NB4 (cell line): ENCODE results near the gene KIF6.

Experiments
- DNase-seq: peaks from one replicate; pipeline ENCODE4 v3.0.0; 2010; ENCODE audit warnings: low read depth
- H3K4me3 ChIP-seq: one replicate; pipeline ENCODE4 v1.5.1; 2011; ENCODE audit warnings: mild to moderate bottlenecking, low read depth, low read length, moderate library complexity
- MYC ChIP-seq: IDR thresholded peaks from 2 replicates; pipeline ENCODE4 v1.6.1; 2011; ENCODE audit warnings: low read depth, low read length
- POLR2A ChIP-seq: IDR thresholded peaks from 2 replicates; pipeline ENCODE4 v1.6.1; 2011; ENCODE audit warnings: mild to moderate bottlenecking; ENCODE audit not compliant: insufficient read length; ENCODE audit errors: extremely low read depth
- TF ChIP-seq, protein P1 (sequence below): IDR thresholded peaks from 2 replicates; pipeline ENCODE4 v1.6.1; 2011; ENCODE audit warnings: low read depth, low read length
- TF ChIP-seq, protein P2 (sequence below): IDR thresholded peaks from one replicate; pipeline ENCODE4 v1.5.1; 2012; ENCODE audit warnings: low read depth, low read length

Gene KIF6

DNA sequence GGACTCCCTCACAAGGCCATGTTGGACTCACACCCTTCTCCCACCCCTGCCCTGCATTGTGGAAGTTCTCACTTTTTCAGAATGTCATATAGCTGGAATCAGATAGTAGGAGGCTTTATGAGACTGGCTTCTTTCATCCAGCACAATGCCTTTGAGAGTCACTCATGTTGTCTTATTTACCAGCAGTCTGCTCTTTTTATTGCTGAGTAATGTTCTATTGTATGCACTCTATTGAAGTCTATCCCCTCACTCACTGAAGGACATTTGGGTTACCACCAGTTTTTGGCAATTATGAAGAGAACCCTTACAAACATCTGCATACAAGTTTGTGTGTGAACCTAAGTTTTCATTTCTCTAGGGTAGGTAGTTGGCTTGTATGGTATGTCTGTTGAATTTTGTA, 321.9 kb downstream of the KIF6 start:
- H3K4me3 ChIP-seq: no peak overlapping the region
- TF ChIP-seq, protein P1, sequence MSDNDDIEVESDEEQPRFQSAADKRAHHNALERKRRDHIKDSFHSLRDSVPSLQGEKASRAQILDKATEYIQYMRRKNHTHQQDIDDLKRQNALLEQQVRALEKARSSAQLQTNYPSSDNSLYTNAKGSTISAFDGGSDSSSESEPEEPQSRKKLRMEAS: no peak
- TF ChIP-seq, protein P2, sequence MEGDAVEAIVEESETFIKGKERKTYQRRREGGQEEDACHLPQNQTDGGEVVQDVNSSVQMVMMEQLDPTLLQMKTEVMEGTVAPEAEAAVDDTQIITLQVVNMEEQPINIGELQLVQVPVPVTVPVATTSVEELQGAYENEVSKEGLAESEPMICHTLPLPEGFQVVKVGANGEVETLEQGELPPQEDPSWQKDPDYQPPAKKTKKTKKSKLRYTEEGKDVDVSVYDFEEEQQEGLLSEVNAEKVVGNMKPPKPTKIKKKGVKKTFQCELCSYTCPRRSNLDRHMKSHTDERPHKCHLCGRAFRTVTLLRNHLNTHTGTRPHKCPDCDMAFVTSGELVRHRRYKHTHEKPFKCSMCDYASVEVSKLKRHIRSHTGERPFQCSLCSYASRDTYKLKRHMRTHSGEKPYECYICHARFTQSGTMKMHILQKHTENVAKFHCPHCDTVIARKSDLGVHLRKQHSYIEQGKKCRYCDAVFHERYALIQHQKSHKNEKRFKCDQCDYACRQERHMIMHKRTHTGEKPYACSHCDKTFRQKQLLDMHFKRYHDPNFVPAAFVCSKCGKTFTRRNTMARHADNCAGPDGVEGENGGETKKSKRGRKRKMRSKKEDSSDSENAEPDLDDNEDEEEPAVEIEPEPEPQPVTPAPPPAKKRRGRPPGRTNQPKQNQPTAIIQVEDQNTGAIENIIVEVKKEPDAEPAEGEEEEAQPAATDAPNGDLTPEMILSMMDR: no peak
- DNase-seq: no peak

DNA sequence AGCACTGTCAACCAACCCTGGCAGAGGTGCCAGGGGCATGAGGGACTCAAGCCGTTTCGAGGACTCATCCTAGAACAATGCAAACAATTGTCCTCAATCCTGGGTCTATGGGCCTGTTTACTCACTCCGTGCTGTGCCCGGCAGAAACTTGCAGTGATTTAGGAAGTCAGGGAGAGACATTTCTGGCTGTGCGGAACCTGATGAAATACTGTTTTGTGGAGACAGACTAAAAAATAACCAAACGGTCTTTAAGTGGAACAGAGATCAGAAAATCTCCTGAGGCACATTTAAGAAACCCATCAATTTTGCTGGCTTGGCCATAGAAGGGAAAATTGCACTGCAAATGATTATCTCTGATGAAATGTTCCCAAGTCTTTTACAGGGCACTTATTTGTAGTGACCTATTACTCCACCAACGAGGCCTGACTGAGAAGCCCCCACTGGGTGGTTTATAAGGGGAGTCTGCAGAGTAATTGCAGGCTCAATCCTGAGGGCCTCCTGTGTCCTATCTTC, 322.9 kb downstream of the KIF6 start:
- TF ChIP-seq, protein P1: no peak
- DNase-seq: no peak

DNA sequence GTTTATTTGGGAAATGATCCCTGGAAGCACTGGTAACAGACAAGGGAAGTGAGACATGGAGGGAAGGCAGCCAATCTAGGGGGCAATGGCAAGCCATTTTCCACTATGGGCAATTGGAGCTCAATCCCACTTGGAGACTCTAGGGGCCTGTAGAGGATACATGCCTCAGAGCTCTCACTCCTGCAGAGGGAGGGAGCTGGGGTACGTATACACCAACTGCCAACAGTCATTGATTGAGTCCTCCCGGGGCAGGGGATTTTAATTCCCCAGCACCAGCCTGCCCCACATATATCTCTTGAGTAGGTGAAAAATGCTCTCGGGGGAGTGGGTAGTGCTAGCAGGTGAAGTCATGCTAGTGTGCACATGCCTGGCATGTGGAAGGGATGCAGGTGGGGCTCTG, 323.8 kb downstream of the KIF6 start:
- TF ChIP-seq, protein P1: no peak
- TF ChIP-seq, protein P2: peak; percentile 1
- DNase-seq: no peak
- H3K4me3 ChIP-seq: no peak overlapping the region

More for the DNA sequence above, 322.9 kb downstream of the KIF6 start:
- H3K4me3 ChIP-seq: no peak overlapping the region

DNA sequence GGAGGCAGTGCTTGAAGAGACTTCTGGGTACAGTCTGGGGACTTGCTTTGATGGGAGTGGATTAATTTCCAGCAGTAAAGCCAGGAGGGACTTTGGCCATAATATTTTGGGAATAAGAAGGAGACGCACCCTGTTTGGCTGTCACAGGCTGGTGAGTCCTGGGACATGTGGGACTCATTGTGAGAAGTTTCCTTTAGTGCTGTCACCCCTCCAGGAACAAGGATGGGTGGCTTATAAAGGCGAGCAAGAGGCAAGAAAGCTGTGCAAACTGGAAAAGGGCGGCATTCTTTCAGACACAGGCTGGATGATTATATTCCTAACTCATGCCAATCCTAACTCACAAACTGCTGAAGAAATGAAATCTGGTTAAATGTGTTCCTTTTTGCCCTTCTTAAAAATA, 325.2 kb downstream of the KIF6 start:
- TF ChIP-seq MYC: no peak
- TF ChIP-seq, protein P2: no peak
- H3K4me3 ChIP-seq: no peak overlapping the region
- no peak for DNase-seq

DNA sequence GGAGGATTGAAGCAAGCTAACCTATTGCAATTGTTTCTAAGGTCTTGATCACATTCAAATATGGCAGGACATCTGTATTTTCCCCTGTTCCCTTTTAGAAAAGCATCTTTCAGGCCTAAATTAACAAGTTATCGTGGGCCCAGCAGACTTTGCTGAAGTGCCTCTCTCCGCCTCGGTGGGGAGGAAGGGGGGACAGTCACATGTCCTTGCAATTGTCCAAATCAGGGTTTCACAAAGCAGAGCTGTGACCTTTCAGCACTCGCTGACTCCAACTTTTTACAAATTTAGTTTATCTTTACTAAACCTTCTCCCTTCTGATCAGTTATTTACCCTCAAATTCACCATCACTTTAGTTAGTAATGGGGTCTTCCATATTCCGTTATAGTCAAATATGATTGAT, 328.4 kb downstream of the KIF6 start:
- TF ChIP-seq, protein P2: no peak
- TF ChIP-seq POLR2A (no peak), MYC (no peak)
- TF ChIP-seq, protein P1: no peak
- DNase-seq: no peak
- no peak overlapping the region for H3K4me3 ChIP-seq

DNA sequence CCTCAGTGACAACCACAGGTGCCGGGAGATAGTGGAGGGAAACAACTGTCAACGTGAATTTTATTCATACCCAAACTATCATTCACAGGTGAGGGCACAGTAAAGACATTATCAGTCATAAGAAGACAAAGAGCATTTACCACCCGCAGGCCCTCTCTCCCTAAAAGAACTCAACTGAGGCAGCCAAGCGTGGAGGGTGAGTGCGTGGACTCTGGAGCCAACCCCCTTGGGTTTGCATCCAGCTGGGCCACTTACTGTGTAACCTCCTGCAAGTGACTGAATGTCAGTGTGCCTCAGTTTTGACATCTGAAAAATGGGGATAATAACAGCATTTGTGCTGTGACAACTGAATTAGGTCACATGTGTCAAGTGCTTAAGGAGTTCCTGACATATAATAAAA, 332.1 kb downstream of the KIF6 start:
- no peak for DNase-seq
- no peak for TF ChIP-seq POLR2A
- TF ChIP-seq, protein P2: no peak
- TF ChIP-seq, protein P1: no peak
- TF ChIP-seq MYC: no peak
- no peak overlapping the region for H3K4me3 ChIP-seq
